Renal cortical epithelial cell (primary cell): ENCODE data around the gene CD276. TPM values are rescaled to one million over a fixed set of nuclear protein-coding genes. Genes with fewer than 3 reads are reported as not detected.

Source experiments
- DNase-seq: peaks from one replicate; pipeline ENCODE4 v3.0.0-alpha.2; 2011; ENCODE audit warnings: low read depth
- total RNA-seq: library from RNA; depleted of rRNA; stranded (reverse); fragments of >200 nt; gene quantifications from 2 replicates; pipeline ENCODE4 v1.2.3, GENCODE V29; 2014

CD276 gene
- total RNA-seq, 1 donor from 2014 or later = 139 TPM

DNA sequence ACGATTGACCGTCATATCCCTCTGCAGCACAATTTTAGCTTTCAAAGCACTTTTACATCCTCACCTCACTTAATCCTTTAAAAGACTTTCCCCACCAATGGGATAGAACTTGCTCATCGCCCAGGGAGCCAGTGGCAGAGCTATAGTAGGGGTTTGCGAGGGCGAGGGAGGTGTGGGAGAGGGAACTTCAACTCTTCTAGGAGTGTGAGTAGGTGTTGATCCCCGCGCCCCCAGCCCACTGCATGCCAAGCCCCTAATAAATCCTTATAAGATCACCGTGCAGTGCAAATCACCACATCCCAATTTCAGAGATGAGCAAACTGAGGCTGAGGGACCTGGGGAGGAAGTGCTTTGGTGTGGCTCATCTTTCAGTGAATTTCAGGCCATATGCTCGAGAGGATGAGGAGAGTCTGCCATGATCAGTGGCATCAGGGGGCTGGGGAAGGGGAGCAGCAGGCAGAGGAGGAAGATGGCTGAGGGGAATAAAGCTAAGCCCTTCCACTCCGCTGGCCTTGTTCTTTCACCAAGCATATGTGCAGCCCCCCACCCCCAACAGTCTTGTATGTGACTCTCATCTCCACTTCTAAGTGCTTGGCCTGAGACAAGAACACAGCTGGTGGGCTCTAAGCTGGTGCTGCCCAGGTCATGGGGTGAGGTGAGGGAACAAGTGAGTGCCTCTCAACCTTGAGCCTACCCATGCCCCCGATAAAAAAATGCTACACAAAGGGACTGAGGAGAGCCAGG is 63.8 kb downstream of the CD276 start:
- no peak for DNase-seq

DNA sequence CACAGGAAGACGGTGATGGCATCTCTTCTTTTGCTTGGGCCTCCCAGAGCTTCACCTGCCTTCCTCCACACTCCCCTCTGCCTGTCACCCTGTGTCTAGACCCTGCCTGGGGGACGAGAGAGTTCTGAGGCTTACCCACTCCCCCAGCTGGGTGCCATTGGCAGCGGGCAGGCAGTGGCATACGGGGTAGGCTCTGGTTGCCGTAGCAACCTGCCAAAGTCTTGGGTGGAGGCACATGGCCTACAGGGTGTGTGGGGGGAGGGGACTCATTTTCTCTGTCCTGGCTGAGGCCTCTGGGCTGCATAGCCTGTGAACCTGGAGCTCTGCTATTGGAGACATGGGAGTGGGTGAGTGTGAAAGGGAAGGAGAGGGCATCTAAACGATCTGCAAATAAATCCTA is 64.5 kb downstream of the CD276 start:
- DNase-seq = no peak

DNA sequence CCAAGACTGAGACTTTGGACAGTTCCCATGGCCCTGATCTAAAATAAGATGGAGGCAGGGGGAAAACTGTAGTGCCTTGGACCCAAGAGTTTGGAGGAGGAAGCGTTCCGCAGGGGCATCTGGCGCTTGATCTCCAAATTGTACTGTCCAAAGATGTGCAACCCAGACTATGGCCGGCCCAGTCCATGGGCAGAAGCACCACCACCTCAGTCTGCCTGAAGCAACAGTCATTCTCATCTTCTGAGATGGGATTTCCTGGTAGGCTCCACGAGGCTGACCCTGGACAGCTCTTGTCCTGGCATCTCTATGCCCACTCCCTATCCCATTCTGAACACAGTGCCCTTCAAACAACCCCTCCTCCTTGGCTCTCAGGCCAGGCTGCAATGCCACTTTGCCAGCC is 65.3 kb downstream of the CD276 start:
- DNase-seq = no peak

DNA sequence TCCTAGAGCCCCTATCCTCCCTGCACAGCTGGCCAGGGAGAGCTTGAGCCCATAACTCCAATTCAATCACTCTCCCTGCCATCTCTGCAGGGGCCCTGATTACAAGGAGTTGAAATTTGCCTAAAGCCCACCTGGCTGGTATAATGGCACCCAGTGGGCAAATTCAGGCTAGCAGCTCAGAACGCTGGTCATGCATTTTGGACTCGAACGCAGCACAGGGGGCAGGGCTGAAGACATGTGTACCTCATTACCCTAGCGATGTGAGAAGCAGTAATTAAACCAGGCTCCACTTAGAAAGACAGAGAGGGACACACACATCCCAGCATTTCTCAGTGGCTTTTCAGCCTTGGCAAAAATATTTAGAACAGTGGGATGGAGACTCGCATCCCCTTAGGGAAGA is 65.8 kb downstream of the CD276 start:
- no peak for DNase-seq

DNA sequence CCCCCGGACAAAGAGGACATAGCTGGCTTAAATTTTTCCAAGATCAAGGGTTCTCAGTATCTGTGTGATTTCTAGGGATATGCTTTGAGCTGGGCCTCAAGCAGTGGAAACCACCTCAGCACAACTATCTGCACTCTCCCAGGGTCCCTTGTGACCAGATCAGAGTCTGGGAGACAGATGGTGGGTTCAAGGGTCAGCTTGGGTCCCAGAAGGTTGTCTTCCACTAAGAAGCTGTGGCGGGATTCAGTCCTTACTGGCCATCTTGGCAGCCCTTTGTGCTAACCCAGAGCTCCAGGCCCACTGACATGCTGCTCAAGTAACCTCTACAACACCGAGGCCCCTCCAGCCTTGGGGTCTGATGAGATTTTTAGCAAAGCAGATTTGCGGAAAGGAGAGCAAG is 66.3 kb downstream of the CD276 start:
- no peak for DNase-seq

DNA sequence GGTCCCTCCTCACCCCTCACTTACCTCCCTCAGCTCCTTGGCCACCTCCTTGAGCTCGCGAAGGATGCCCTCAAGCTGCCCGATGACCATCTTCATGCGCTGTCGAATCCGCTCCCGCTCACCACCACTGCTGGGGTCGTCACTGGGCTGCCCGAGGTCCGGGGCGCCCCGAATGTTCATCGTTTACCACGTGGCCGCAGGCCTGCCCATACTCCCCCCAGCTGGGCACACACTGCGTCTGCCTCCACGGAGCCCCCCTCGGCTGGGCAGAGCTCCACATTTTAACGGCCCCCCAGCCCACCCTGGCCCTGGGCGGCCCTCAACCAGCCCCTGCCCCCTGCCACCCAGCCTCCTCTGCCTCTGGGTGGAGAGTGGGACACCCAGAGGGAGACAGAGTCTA is 66.8 kb downstream of the CD276 start:
- DNase-seq = no peak

DNA sequence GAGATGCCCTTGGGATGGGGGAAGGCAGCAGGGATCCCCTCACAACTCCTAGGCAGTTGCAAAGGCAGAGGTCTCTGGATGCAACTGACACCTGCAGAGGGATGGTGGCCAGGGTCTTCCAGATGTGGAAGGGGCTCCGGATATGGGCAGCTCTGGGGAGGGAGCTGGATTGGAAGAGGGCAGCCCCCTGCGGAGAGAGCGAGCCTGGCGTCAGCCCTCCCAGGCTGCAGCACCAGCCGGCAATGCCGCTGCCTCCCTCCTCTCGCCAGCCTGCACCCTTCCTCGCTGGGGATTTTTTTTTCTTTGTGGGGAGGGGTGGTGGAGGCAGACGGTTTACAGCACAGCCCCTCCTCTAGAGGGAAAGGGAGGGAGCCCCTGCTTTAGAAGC is 67.3 kb downstream of the CD276 start:
- no peak for DNase-seq

DNA sequence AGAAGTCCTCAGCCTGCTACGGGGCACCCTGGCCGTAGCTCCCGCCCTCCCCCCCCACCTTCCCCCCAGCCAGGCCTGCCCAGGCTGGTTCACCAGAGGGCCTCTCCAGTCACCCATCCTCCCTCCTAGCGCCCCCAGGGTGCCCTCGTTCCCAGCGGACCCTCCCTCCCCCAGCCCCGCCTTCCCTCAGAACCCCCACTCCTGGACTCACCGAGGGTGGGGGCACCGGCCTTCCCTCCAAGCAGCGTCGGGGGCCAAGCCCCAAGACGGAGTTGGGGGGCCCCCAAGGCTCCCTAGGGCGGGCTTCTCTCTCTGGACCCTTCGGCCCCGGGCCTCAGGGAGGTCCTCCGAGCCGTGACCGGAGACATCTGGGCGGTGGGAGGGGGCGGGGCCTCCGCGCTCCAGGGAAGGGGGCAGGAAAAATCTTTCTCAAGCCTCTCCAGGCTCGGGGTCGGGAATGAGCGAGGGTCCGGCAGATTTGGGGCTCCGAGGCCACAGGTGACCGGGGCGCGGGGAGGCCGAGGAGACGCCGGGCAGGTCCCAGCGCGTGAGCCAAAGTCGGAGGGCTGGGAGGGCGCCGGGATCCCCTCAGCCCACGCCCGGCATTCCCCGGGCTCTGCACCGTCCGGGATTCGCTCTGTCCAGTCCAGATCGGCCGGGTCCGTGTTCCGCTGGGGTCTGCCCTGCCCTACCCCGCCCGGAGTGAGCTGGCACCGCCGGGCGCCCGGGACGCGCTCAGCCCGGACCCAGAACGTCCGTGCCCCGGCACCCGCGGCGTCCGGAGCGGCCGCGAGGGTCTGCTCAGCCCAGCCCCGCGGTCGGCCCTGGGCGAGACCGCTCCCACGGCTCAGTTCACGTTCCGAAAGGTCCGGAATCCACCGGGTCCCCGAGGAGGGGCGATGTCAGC is 68.0 kb downstream of the CD276 start:
- DNase-seq = no peak

DNA sequence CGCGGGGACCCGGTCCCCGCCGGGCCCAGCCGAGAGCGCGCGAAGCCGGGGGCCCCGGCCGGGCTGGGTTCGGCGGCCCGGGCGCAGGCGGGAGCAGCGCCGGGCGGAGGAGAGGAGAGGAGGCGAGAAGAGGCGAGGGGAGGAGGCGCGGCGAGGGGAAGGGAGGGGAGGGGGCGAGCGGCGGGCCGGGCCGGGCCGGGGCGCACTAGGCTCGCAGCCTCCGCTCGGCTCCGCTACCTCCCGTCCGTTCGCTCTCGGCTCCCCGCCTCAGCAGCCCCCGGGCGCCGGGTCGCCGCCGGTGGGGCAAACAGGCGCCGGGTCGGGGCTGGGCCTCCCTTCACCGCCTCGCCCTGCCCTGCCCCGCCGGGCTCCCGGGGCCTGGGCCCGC is 68.6 kb downstream of the CD276 start:
- no peak for DNase-seq

DNA sequence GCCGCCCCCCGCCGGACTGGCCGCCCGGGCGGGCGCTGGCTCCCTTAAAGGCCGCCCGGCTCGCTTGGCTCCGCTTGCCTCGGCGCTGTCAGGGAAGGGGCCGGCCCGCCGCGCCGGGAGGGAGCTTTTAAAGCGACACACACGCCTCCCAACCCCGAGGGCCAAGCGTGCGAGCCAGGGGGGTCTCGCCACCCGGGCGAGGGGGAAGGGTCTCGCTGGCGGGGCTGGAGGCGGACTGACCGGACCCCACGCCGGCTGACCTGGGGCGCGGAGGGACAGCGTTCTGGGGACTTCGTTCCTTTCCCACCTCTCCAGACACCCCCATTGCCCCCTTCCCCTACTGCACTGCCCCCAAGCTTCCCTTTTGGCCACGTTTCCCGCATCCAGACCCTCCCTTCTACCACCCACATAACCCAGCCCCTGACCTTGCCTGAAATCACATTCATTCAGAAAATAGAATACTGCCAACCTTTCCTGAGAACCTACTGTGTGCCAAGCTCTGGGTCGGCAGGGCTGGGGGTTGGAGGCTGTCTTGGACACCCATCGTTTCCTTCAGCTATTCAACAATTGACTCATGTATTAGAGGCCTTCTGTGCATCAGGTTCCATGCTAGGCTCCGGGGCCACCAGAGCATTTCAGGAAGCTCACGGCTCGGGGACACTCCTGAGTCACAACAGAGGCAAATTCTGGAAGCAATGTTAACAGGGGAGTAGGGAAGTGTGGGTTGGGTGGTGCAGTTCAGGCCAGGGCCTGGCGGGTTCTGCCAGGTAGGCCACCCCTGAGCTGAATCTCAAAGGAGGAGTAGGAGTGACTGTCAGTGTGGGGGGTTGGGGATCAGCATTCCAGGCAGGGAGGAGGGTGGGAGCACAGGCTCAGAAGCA is 69.3 kb downstream of the CD276 start, which contains the start of gene INSYN1:
Gene INSYN1, minus strand, starts transcription at position 102 of the 881 bp plus-strand sequence. CDS start 2,221 bp downstream, outside the sequence.
- DNase-seq = no peak

DNA sequence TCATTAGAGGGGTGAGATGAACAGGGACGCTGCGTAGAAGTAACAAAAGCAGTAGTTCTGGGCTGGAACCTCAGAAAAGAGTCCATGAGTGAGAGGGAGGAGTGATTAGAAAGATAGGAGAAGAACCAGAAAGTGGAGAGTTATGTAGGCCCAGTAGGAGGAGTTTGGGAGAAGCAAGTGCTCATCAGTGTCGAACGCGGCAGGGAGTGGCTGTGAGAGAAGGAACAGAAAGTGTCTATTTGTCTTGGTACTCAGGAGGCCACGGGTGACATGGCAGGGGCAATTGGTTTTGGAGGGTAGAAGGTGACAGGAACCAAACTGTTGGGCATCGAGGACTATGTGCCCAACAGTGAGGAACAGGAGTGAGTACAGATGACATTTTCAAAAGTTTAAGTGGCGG is 70.3 kb downstream of the CD276 start:
- no peak for DNase-seq

DNA sequence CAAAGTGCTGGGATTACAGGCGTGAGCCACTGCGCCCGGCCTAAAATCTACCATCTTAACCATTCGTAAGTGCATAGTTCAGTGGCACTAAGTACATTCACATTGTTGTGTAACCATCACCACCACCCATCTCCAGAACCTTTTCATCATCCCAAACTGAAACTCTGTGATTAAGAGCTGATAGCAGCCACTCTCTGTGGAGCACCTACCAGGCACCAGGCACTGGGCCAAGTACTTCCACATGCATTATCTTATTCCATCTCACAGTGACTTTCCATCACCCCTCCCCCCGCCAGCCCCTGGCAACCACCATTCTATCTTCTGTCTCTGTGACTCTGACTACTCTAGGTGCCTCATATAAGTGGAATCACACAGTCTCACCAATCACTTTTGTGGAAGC is 71.3 kb downstream of the CD276 start:
- no peak for DNase-seq

DNA sequence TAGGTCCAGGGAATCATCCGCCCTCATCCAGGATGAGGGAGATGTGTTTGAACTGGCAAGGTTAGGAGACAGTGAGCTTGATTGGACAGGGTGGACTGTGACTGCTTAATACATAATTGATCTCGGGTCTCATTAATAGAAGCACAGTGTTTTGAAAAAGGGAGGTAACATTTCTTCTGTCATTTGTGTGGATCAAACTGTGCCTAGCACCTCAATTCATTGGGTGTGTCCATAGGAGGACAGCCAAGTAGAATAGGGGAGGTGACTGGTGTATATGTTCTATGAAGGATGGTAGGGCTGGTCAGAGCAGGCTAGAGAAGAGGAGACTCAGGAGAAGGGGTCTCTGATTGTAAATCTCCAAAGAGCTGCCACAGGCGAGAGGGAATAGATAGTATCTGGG is 71.8 kb downstream of the CD276 start:
- no peak for DNase-seq

DNA sequence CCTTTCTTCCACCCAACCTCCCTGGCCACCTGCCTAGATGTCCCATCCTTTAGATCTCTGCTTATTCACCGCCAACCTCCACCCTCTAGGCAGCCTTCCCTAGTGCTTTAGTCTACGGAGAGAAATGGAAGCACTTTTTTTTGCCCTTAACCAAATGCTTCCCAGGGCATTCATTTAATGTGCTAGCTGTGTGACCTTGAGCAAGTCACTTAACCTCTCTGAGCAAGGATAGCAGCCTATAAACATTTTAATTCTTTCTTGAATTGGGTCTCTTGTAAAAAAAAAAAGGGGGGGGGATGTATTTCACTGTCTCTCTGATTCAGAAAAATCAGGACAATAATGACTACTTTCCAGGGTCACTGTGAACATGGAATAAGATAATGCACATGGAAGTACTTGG is 72.2 kb downstream of the CD276 start:
- no peak for DNase-seq

DNA sequence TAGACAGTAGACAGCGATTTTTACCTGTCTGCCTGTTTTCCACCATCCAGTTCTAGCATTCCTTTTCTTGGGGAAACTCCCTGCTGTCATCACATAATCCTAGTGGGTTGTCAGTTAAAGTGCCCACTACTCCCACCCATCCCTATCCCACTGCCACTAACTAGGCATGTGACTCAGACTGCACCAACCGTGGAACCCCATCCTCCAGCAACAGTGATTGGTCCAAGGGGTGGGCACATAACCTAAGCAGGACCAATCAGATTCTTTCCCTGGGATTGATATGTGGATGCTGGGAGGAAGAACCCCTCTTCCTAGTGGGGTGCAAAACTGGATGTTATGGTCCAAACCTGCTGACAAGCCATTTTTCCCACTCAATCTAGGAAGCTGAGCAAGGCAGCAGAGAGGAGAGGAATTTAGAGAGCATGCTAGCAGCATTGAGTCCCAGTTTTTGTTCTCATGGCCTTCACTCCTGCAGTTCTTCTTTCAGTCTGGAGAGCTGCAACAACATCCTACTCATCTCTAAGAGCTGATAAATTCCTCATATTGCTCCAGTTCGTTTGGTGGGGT is 72.8 kb downstream of the CD276 start:
- DNase-seq = no peak

DNA sequence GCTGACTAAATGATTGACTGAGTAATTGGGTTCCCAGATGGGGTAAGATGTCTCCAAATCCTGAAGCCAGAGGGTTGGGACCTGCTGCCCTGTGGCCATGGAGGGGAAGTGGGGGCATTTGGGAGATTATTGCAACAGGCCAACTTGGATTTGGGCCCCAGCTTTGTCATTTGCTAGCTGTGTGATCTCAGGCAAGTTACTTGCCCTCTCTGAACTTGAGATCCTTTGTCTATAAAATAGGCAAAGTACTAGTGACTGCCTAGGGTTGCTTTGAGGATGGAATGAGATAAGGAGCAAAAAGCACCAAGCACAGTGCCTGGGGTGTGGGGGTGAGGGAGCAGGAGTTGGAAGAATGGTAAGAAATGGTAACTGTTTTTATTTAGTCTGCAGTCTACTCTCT is 73.4 kb downstream of the CD276 start:
- no peak for DNase-seq

DNA sequence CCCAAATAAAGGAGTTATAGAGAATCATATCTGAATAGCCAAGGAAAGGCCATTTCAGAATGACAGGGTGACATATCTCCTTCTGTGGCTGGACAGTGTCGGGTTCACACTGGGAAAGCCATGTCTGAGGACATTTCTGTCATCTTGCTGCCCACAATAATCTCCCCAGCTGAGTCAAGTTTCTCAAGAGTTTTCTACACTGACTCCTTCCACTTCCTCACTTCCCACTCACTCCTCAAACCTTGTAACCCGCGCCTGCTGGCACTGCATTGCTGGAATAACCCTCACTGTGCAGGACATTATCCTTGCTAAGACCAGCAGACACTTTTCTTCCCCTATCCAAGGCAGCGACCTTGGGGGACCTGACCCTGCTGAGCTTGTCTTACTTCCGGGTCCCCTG is 74.3 kb downstream of the CD276 start:
- DNase-seq = no peak

DNA sequence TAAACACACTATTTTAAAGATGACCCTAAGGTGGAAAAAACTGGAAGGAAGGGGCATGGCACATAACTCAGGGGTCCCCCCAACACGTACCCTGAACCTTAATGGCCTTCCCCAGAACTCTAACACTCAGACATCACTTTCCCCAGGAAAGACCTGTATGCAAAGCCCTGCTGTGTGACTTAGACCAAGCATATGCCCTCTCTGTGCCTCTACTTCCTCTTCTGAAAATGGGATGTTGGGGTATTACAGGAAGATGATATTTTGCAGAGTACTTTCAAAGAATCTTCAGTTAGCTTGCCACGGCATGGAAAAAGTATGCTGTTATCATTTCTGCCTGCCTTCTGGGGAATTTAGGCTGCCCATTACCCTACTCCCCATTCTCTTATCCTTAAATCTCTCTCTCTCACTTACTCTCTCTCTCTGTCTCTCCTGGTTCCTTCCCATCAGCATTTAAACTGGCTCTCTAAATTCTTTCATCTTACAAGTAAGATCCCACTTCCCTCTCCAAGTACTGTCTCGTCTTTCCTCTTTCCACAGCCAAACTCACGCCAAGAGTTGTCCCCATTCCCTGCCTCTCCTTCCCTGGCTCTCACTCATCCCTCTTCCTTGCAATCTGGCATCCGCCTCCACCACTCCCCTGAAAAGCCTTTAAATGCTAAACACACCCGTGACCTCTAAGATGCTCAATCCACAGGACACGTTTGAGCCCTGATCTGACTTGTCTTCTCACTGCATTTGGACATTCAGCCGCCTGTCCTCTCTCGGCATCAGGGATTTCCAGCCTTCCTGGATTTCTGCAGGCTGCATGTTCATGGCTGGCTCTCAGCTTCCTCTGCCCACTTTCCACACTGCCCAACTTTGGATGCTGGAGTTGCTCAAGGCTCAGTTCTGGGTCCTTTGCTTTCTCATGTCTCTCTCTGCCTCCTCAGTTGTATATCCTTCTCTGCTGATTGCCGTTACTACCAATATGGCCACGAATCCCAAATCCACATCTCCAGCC is 76.4 kb downstream of the CD276 start:
- DNase-seq = no peak

DNA sequence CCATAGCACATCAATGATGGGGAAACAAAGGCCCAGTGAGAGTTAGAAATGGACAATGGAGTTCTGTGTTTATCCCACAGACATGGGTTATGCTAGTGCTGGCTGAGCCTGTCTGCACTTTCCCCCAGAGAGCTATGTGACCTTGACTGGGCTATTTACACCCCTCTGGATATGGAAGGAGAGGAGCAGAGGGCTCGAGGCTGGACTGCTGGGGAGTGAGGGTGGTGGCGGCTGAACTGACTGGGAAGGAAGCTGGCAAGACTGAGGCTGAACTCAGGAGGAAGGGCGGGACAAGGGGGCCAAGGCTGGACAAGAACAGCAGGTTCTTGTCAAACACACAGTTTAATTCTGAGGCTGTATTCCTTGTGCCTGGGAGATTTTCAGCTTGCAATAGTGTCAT is 79.7 kb downstream of the CD276 start:
- no peak for DNase-seq
